H1 (cell line): ENCODE results near the gene POLR2F. TPM values are rescaled to one million over a fixed set of nuclear protein-coding genes. Genes with fewer than 3 reads are reported as not detected.
A peak's percentile ranks its signal among the peaks of the same experiment; 100 is the strongest.

Source experiments
- BRCA1 ChIP-seq: IDR thresholded peaks from 2 replicates; pipeline ENCODE4 v1.6.1; 2012; ENCODE audit warnings: low read depth, low read length, improper control_type of control experiment
- CBX8 ChIP-seq: fragments of 300-800, 300-1000 bp; sonication (generic); IDR thresholded peaks from 2 replicates; pipeline ENCODE4 v1.7.1; 2016; ENCODE audit warnings: low read depth, low read length, borderline replicate concordance
- CTBP2 ChIP-seq: IDR thresholded peaks from 2 replicates; pipeline ENCODE4 v1.7.0; 2011; ENCODE audit warnings: borderline replicate concordance, mild to moderate bottlenecking, moderate library complexity, mixed read lengths, low read length; ENCODE audit not compliant: insufficient read depth, insufficient read length
- SIN3A ChIP-seq, 2 experiments: IDR thresholded peaks in 1 of 2; conservative IDR thresholded peaks in 1 of 2; 2 replicates each; pipeline ENCODE4 v1.6.1; 2011 to 2012; ENCODE audit warnings: low read length in 2 of 2, improper control_type of control experiment in 1 of 2, low read depth in 1 of 2, mild to moderate bottlenecking in 1 of 2
- SIX5 ChIP-seq: IDR thresholded peaks from 2 replicates; pipeline ENCODE4 v1.6.1; 2011; ENCODE audit warnings: mild to moderate bottlenecking, low read depth, low read length
- SP2 ChIP-seq: IDR thresholded peaks from 2 replicates; pipeline ENCODE4 v1.6.1; 2012; ENCODE audit warnings: mild to moderate bottlenecking, low read length, inconsistent platforms
- SRF ChIP-seq: IDR thresholded peaks from 2 replicates; pipeline ENCODE4 v1.6.1; 2011; ENCODE audit warnings: mild to moderate bottlenecking, low read depth, low read length, moderate library complexity
- SUZ12 ChIP-seq: fragments of 200-600 bp; sonication (generic); IDR thresholded peaks from 2 replicates; pipeline ENCODE4 v1.6.1; 2012; ENCODE audit warnings: mild to moderate bottlenecking, inconsistent platforms, low read length, moderate library complexity, mixed read lengths
- TBP ChIP-seq: IDR thresholded peaks from 2 replicates; pipeline ENCODE4 v1.6.1; 2011; ENCODE audit warnings: low read depth, low read length, improper control_type of control experiment
- polyA plus RNA-seq, 7 experiments: library from polyadenylated mRNA; depleted of rRNA in 3 of 7; stranded (reverse) in 5 of 7; unstranded in 2 of 7; fragments of >200 nt in 5 of 7; fragments of 200-250 nt in 2 of 7; gene quantifications; 1 replicate in 5 of 7; 2 replicates in 1 of 7; 4 replicates in 1 of 7; pipeline versions ENCODE4 v1.2.1 to v1.2.3, GENCODE V29; 2011 to 2013; ENCODE audit warnings: missing spikeins in 2 of 7, mixed read lengths in 2 of 7
- total RNA-seq: library from RNA; stranded (reverse); fragmentation: NEBNext Ultra II Directional; extraction: Animal tissue kit (Norgen Biotek cat#: 25700); gene quantifications from 2 replicates; pipeline ENCODE4 v1.2.1, GENCODE V29; 2021
- TF ChIP-seq, protein P1 (sequence below): IDR thresholded peaks from 2 replicates; pipeline ENCODE4 v1.6.1; 2012; ENCODE audit warnings: low read length, inconsistent platforms
- TF ChIP-seq, protein P2 (sequence below): IDR thresholded peaks from 2 replicates; pipeline ENCODE4 v1.6.1; 2012; ENCODE audit warnings: inconsistent platforms

Gene POLR2F
- total and polyA plus RNA-seq, 2 of the 8 experiments (the other 6 are each of a cell fraction or from before 2014, with no cell fraction given): 150 to 176 TPM

DNA sequence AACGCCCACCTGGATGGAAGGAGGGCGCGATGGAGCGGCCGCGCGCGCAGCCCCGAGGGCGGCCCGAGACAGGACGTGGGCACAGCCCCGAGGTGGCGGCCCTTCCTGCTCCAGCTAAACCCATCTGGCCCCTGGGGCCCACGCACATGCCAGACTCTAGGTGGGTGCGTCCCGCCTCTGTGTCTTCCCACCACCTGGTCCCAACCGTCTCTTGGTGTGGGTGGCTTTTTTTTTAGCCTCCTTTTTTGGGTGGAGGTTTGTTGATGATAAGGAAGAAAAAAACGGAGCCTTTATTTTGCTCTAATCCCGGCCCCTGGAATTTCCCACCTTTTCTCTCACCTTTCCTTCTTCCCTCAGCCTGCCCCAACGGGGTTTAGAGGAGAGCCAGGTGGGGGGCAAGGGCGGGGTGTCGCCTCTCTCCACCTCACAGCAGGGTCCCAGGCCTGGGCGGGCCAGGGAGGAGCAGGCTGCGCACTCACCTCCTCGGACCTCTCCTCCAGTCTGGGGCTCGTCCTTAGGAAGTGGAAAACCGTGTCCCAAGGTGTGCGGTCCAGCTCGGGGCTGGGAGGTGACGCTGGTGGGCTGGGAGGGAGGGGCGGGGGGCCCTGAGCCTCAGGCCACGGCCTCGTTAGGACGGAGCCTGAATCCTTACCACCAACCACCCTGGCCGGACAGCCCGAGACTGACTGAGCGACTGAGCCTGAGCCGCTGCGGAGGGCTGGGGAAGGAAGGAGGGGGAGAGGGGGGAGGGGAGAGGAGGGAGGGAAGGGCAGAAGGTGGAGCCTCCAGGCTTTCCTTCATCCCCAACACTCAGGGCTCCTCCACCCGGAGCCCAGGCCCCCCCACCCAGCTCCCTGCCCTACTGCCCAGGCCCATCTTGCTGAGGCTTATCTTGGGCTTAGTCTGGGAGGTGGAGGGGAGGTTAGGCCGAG, 30.6 kb downstream of the POLR2F start, which contains the start of gene SOX10 (continued):
- TF ChIP-seq CBX8 (no peak), SIN3A (conservative IDR thresholded peaks at IDR 0.05 in 1 of 2, IDR thresholded peaks at IDR 0.05 in 1 of 2; ENCODE audit: low read depth in 1 of 2, low read length in 2 of 2) (peak in 1 of 2 experiments; percentile 43; a peak in 1 of 4 replicates), BRCA1 (no peak), SP2 (no peak), SRF (no peak), CTBP2 (peak; percentile 2), SUZ12 (peak; percentile 20; the same call in 1 of the 2 replicates), TBP (peak; percentile 61; the same call in 1 of the 2 replicates), SIX5 (no peak)
- TF ChIP-seq, protein P1, sequence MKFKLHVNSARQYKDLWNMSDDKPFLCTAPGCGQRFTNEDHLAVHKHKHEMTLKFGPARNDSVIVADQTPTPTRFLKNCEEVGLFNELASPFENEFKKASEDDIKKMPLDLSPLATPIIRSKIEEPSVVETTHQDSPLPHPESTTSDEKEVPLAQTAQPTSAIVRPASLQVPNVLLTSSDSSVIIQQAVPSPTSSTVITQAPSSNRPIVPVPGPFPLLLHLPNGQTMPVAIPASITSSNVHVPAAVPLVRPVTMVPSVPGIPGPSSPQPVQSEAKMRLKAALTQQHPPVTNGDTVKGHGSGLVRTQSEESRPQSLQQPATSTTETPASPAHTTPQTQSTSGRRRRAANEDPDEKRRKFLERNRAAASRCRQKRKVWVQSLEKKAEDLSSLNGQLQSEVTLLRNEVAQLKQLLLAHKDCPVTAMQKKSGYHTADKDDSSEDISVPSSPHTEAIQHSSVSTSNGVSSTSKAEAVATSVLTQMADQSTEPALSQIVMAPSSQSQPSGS: no peak
- TF ChIP-seq, protein P2, sequence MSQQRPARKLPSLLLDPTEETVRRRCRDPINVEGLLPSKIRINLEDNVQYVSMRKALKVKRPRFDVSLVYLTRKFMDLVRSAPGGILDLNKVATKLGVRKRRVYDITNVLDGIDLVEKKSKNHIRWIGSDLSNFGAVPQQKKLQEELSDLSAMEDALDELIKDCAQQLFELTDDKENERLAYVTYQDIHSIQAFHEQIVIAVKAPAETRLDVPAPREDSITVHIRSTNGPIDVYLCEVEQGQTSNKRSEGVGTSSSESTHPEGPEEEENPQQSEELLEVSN: peak; percentile 64; the same call in 1 of the 2 replicates
